ENCODE measurements around the gene LRRC3C. TPM values are rescaled to one million over a fixed set of nuclear protein-coding genes. Genes with fewer than 3 reads are reported as not detected.
A peak's percentile ranks its signal among the peaks of the same experiment; 100 is the strongest.

LRRC3C gene
- total RNA-seq, 1 donor from 2014 or later: not detected

DNA sequence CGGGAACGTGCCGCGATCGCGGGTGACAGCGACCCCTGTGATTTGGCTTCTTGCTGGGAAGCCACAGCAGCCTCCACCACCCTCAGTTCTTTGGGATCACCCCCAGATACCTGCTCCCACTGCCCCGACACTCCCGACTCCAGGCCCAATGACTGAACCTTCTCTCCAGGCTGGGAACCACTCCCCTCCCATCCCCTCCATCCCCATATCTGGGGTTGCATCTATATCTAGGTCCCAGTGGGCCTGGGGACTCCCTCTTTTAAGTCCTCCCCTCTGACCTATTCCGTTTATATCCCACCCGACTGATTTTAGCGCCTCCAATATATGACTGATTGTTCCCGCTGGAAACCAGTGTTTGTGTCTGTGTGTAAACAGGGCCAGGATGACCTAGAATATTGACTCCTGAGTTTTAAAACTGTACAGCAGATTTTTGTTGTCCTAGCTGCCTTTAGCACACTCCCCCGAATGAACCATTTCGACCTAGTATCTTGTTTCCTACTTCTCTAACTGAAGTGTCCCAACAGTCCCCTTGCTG is 53.7 kb downstream of the LRRC3C start:
- Histone ChIP-seq H3K4me1 (ENCODE audit: insufficient read depth, low read length) (peaks cover 21% of the 10 kb centered on the region), H3K36me3 (ENCODE audit: insufficient read depth, low read length) (peaks cover 18% of the 10 kb centered on the region), H4K20me1 (ENCODE audit: insufficient read depth, low read length) (peaks cover 42% of the 10 kb centered on the region), H2AFZ (ENCODE audit: low read depth, low read length) (peak overlapping the region; percentile 61), H3K79me2 (ENCODE audit: insufficient read depth, low read length) (peaks cover 45% of the 10 kb centered on the region), H3K9ac (ENCODE audit: low read length) (peak overlapping the region; percentile 100), H3K27me3 (ENCODE audit: insufficient read depth, low read length) (no peaks in the 10 kb centered on the region), H3K4me3 (ENCODE audit: insufficient read depth, low read depth, low read length) (peak overlapping the region; percentile 99), H3K27ac (ENCODE audit: low read depth, low read length) (peak overlapping the region; percentile 95), H3K9me3 (ENCODE audit: insufficient read depth, low read depth, low read length) (no peaks in the 10 kb centered on the region), H3K4me2 (ENCODE audit: low read length) (peak overlapping the region; percentile 99)
- FAIRE-seq (no peak), DNase-seq (ENCODE audit: low read depth) (no peak)
- Mint-ChIP-seq H3K27me3 (ENCODE audit: low read depth, unreplicated experiment) (no peaks in the 10 kb centered on the region), H3K4me1 (ENCODE audit: low read depth, unreplicated experiment) (peaks cover 17% of the 10 kb centered on the region), H3K4me3 (ENCODE audit: unreplicated experiment) (peak overlapping the region; percentile 95), H3K27ac (ENCODE audit: unreplicated experiment) (peak overlapping the region; percentile 96), H3K36me3 (ENCODE audit: low read depth, unreplicated experiment) (peaks cover 8% of the 10 kb centered on the region), H3K9me3 (ENCODE audit: unreplicated experiment) (no peaks in the 10 kb centered on the region)
- TF ChIP-seq EZH2 (IDR thresholded peaks at IDR 0.05; ENCODE audit: insufficient read depth, low read length): no peak
- TF ChIP-seq, protein P1, sequence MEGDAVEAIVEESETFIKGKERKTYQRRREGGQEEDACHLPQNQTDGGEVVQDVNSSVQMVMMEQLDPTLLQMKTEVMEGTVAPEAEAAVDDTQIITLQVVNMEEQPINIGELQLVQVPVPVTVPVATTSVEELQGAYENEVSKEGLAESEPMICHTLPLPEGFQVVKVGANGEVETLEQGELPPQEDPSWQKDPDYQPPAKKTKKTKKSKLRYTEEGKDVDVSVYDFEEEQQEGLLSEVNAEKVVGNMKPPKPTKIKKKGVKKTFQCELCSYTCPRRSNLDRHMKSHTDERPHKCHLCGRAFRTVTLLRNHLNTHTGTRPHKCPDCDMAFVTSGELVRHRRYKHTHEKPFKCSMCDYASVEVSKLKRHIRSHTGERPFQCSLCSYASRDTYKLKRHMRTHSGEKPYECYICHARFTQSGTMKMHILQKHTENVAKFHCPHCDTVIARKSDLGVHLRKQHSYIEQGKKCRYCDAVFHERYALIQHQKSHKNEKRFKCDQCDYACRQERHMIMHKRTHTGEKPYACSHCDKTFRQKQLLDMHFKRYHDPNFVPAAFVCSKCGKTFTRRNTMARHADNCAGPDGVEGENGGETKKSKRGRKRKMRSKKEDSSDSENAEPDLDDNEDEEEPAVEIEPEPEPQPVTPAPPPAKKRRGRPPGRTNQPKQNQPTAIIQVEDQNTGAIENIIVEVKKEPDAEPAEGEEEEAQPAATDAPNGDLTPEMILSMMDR (IDR thresholded peaks at IDR 0.05; ENCODE audit: insufficient read depth, low read depth, low read length): no peak

DNA sequence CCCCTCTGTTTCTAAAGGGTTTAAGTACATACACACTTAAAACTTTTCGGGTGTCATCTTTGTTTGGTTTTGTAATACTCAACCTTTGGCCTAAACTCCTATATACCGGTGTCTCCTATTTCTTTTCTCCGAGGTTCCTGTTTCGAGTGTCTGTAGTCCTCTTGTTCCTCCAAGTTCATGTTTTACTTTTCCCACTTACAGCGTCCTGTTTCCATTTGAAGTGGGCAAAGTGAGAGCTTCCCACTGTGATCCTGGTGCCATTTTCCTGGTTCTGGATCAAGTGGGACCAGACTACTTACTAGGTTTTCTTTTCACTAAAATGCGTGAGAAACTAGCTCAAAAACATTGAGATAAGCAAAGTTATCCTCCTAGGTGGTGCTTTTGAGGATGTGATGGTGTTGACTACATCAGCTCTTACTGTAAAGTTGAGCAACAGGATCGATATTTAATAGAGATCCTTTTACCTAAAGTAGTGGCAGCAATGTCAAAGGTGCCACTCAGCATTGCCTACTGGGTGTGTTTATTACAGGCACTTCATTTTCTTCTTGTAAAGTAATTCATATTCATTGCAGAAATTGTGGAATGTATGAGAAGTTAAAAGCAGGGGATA is 54.3 kb downstream of the LRRC3C start:
- Histone ChIP-seq H3K27me3 (ENCODE audit: insufficient read depth, low read length) (no peaks in the 10 kb centered on the region), H2AFZ (ENCODE audit: low read depth, low read length) (no peak overlapping the region), H3K79me2 (ENCODE audit: insufficient read depth, low read length) (peaks cover 50% of the 10 kb centered on the region), H3K4me2 (ENCODE audit: low read length) (peak overlapping the region; percentile 99), H4K20me1 (ENCODE audit: insufficient read depth, low read length) (peaks cover 48% of the 10 kb centered on the region), H3K36me3 (ENCODE audit: insufficient read depth, low read length) (peaks cover 24% of the 10 kb centered on the region), H3K4me1 (ENCODE audit: insufficient read depth, low read length) (peaks cover 21% of the 10 kb centered on the region), H3K27ac (ENCODE audit: low read depth, low read length) (peak overlapping the region; percentile 95), H3K4me3 (ENCODE audit: insufficient read depth, low read depth, low read length) (peak overlapping the region; percentile 99), H3K9ac (ENCODE audit: low read length) (peak overlapping the region; percentile 100), H3K9me3 (ENCODE audit: insufficient read depth, low read depth, low read length) (no peaks in the 10 kb centered on the region)
- Mint-ChIP-seq H3K4me1 (ENCODE audit: low read depth, unreplicated experiment) (peaks cover 17% of the 10 kb centered on the region), H3K4me3 (ENCODE audit: unreplicated experiment) (peak overlapping the region; percentile 95), H3K27ac (ENCODE audit: unreplicated experiment) (peak overlapping the region; percentile 96), H3K36me3 (ENCODE audit: low read depth, unreplicated experiment) (peaks cover 12% of the 10 kb centered on the region), H3K9me3 (ENCODE audit: unreplicated experiment) (no peaks in the 10 kb centered on the region), H3K27me3 (ENCODE audit: low read depth, unreplicated experiment) (no peaks in the 10 kb centered on the region)
- no peak for DNase-seq (ENCODE audit: low read depth)
- TF ChIP-seq EZH2 (IDR thresholded peaks at IDR 0.05; ENCODE audit: insufficient read depth, low read length): no peak
- TF ChIP-seq, protein P1 (IDR thresholded peaks at IDR 0.05; ENCODE audit: insufficient read depth, low read depth, low read length): no peak
- no peak for FAIRE-seq
